BLaER1 (cell line): ENCODE results near the gene CFHR5.

Experiments used
- H3K27ac ChIP-seq: shearing (Covaris generic); formaldehyde crosslinking; 2 replicates; pipeline ENCODE4 v1.8.1; 2022
- H3K27me3 ChIP-seq: shearing (Covaris generic); formaldehyde crosslinking; 2 replicates; pipeline ENCODE4 v1.8.1; 2022
- H3K36me3 ChIP-seq: shearing (Covaris generic); formaldehyde crosslinking; 2 replicates; pipeline ENCODE4 v1.8.1; 2022
- H3K4me1 ChIP-seq: shearing (Covaris generic); formaldehyde crosslinking; 2 replicates; pipeline ENCODE4 v1.8.1; 2022
- H3K4me2 ChIP-seq: shearing (Covaris generic); formaldehyde crosslinking; 2 replicates; pipeline ENCODE4 v1.8.1; 2022
- H3K4me3 ChIP-seq: shearing (Covaris generic); formaldehyde crosslinking; 2 replicates; pipeline ENCODE4 v1.8.1; 2022
- H3K9ac ChIP-seq: shearing (Covaris generic); formaldehyde crosslinking; 2 replicates; pipeline ENCODE4 v1.8.1; 2022
- H3K9me3 ChIP-seq: shearing (Covaris generic); formaldehyde crosslinking; 2 replicates; pipeline ENCODE4 v1.8.1; 2022
- H4K20me1 ChIP-seq: shearing (Covaris generic); formaldehyde crosslinking; 2 replicates; pipeline ENCODE4 v1.8.1; 2022
- Cebpa-rat ChIP-seq: shearing (Covaris generic); IDR thresholded peaks from 2 replicates; pipeline ENCODE4 v1.8.1; 2022

CFHR5 gene

DNA sequence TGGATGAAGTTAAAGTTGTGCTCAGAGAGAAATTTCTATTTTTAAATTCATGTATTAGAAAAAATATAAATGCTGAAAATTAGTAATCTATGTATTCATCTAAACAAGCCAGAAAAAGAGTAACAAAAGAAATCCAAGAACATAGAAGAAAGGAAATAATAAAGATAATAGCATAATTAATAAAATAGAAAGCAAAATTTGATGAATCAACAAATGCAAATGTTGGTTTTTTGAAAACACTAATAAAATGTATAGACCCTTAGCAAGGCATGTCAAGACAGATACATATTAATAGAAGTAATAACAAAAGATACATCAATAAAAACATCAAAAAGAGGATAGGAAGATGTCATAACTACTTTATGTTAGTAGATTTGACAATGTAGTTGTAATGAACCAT, 71.7 kb downstream of the CFHR5 start:
- Histone ChIP-seq H3K9ac (no peak overlapping the region), H3K4me3 (no peak overlapping the region), H3K4me2 (no peak overlapping the region), H3K27ac (no peak overlapping the region), H3K36me3 (no peaks in the 10 kb centered on the region), H4K20me1 (no peaks in the 10 kb centered on the region), H3K9me3 (0 out of 2 replicates have a peak, but pooled peaks cover 4% of the 10 kb centered on the region), H3K27me3 (no peaks in the 10 kb centered on the region), H3K4me1 (peaks cover 4% of the 10 kb centered on the region; the same call in 1 of the 2 replicates)
- no peak for TF ChIP-seq Cebpa-rat
